Mesenchymal stem cell (in vitro differentiated cells and primary cell): ENCODE results near the gene TLCD1.

Experiments used
- DNase-seq: peaks from one replicate; pipeline ENCODE4 v3.0.0-alpha.2; 2013
- H2AFZ ChIP-seq: one replicate; pipeline ENCODE4 v1.6.1; 2013; ENCODE audit warnings: low read depth, mild to moderate bottlenecking, control low read depth, inconsistent platforms, low read length, moderate library complexity
- H2AK5ac ChIP-seq: 2 replicates; pipeline ENCODE4 v1.6.1; 2013; ENCODE audit warnings: low read length, moderate library complexity, mild to moderate bottlenecking, inconsistent platforms; ENCODE audit not compliant: severe bottlenecking
- H2BK120ac ChIP-seq: one replicate; pipeline ENCODE4 v1.6.1; 2013; ENCODE audit warnings: low read depth, mild to moderate bottlenecking, inconsistent platforms, low read length, moderate library complexity
- H2BK12ac ChIP-seq, 2 experiments: one replicate each; pipeline ENCODE4 v1.6.1; 2013; ENCODE audit warnings: inconsistent platforms in 2 of 2, low read length in 2 of 2, mild to moderate bottlenecking in 2 of 2, moderate library complexity in 2 of 2, control low read depth in 1 of 2
- H2BK15ac ChIP-seq: one replicate; pipeline ENCODE4 v1.6.1; 2013; ENCODE audit warnings: mild to moderate bottlenecking, low read depth, inconsistent platforms; ENCODE audit not compliant: poor library complexity, severe bottlenecking
- H2BK5ac ChIP-seq: 2 replicates; pipeline ENCODE4 v1.6.1; 2013; ENCODE audit warnings: low read depth, mild to moderate bottlenecking, low read length, control low read depth, inconsistent platforms; ENCODE audit not compliant: poor library complexity, severe bottlenecking
- H3K14ac ChIP-seq, 2 experiments: one replicate each; pipeline ENCODE4 v1.6.1; 2013; ENCODE audit warnings: inconsistent platforms in 2 of 2, low read length in 2 of 2, control low read depth in 1 of 2, mild to moderate bottlenecking in 1 of 2, moderate library complexity in 1 of 2
- H3K18ac ChIP-seq, 2 experiments: one replicate each; pipeline ENCODE4 v1.6.1; 2013; ENCODE audit warnings: inconsistent platforms in 2 of 2, low read length in 2 of 2, control low read depth in 1 of 2, low read depth in 1 of 2, mild to moderate bottlenecking in 1 of 2
- H3K23ac ChIP-seq, 2 experiments: one replicate each; pipeline ENCODE4 v1.6.1; 2013; ENCODE audit warnings: inconsistent platforms in 2 of 2, low read length in 2 of 2, mild to moderate bottlenecking in 2 of 2, moderate library complexity in 2 of 2, control low read depth in 1 of 2
- H3K27ac ChIP-seq: 2 replicates; pipeline ENCODE4 v1.5.1; 2013; ENCODE audit warnings: mild to moderate bottlenecking, moderate library complexity, low read length, control low read depth, inconsistent platforms; ENCODE audit not compliant: poor library complexity, severe bottlenecking
- H3K27me3 ChIP-seq, 2 experiments: 2 replicates each; pipeline versions ENCODE4 v1.6.1 to v1.7.0; 2013; ENCODE audit warnings: low read length in 2 of 2, mild to moderate bottlenecking in 2 of 2, moderate library complexity in 2 of 2, control low read depth in 1 of 2, inconsistent platforms in 1 of 2; ENCODE audit not compliant: control insufficient read depth in 1 of 2, insufficient read depth in 1 of 2
- H3K36me3 ChIP-seq, 2 experiments: 2 replicates each; pipeline versions ENCODE4 v1.6.1 to v1.7.0; 2013; ENCODE audit warnings: low read length in 2 of 2, control low read depth in 1 of 2, inconsistent platforms in 1 of 2, low read depth in 1 of 2, mild to moderate bottlenecking in 1 of 2; ENCODE audit not compliant: insufficient read depth in 2 of 2, control insufficient read depth in 1 of 2
- H3K4ac ChIP-seq, 2 experiments: one replicate each; pipeline ENCODE4 v1.6.1; 2013; ENCODE audit warnings: inconsistent platforms in 2 of 2, low read length in 2 of 2, mild to moderate bottlenecking in 2 of 2, moderate library complexity in 2 of 2, control low read depth in 1 of 2, low read depth in 1 of 2
- H3K4me1 ChIP-seq: 2 replicates; pipeline ENCODE4 v1.6.1; 2013; ENCODE audit warnings: low read depth, low read length, control low read depth; ENCODE audit not compliant: control insufficient read depth, insufficient read depth
- H3K4me2 ChIP-seq: 2 replicates; pipeline ENCODE4 v1.6.1; 2013; ENCODE audit warnings: low read length, mild to moderate bottlenecking, inconsistent platforms; ENCODE audit not compliant: poor library complexity, severe bottlenecking
- H3K4me3 ChIP-seq, 2 experiments: 2 replicates each; pipeline versions ENCODE4 v1.5.1 to v1.7.0; 2013; ENCODE audit warnings: low read length in 2 of 2, mild to moderate bottlenecking in 2 of 2, control low read depth in 1 of 2, low read depth in 1 of 2; ENCODE audit not compliant: insufficient read depth in 1 of 2
- H3K79me1 ChIP-seq: replicated peaks from 2 replicates; pipeline ENCODE4 v1.6.1; 2013; ENCODE audit warnings: mild to moderate bottlenecking, control low read depth, low read length, inconsistent platforms; ENCODE audit not compliant: poor library complexity, severe bottlenecking
- H3K9ac ChIP-seq: 2 replicates; pipeline ENCODE4 v1.7.0; 2013; ENCODE audit warnings: mild to moderate bottlenecking, low read length, moderate library complexity
- H3K9me3 ChIP-seq: 2 replicates; pipeline ENCODE4 v1.7.0; 2013; ENCODE audit warnings: mild to moderate bottlenecking, low read length; ENCODE audit not compliant: control insufficient read depth
- H4K8ac ChIP-seq: one replicate; pipeline ENCODE4 v1.6.1; 2013; ENCODE audit warnings: inconsistent platforms, mild to moderate bottlenecking, low read length, moderate library complexity
- H4K91ac ChIP-seq: one replicate; pipeline ENCODE4 v1.6.1; 2013; ENCODE audit warnings: mild to moderate bottlenecking, low read length, inconsistent platforms
- WGBS: methylation state at CpG from one replicate; pipeline ENCODE4 v1.1.7; 2013; ENCODE audit warnings: mixed read lengths; 5-methylcytosine and 5-hydroxymethylcytosine counted together

Gene TLCD1

DNA sequence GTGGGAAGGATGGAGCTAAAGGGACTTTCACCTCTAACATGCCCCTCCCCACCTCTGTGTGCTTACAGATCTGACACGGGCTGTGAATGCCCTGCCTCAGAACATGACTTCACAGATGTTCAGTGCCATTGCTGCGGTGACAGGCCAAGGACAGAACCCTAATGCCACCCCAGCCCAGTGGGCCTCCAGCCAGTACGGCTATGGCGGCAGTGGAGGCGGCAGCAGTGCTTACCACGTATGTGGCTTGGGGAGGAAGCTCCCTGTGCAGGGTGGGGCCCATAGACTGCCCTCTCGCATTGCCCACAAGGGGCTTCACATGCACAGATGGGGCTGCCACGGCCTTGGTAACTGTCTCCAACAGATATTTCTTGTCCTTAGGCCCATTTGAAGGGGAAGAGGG, 25.8 kb downstream of the TLCD1 start:
- Histone ChIP-seq H3K27me3 (no peaks in the 10 kb centered on the region), H3K4me1 (peaks cover 4% of the 10 kb centered on the region), H3K9me3 (no peaks in the 10 kb centered on the region), H3K27ac (no peak overlapping the region), H2BK120ac (no peak overlapping the region), H2AFZ (no peak overlapping the region), H2BK15ac (no peak overlapping the region), H3K14ac (no peak overlapping the region), H4K8ac (no peak overlapping the region), H3K18ac (no peak overlapping the region), H3K4ac (no peak overlapping the region), H3K23ac (no peak overlapping the region), H3K79me1 (peaks cover 11% of the 10 kb centered on the region), H3K4me2 (no peak overlapping the region), H3K4me3 (no peak overlapping the region), H2BK5ac (no peak overlapping the region), H2BK12ac (no peak overlapping the region), H4K91ac (no peak overlapping the region), H3K36me3 (peaks cover 96 to 98% of the 10 kb centered on the region in 2 experiments), H3K9ac (no peak overlapping the region), H2AK5ac (no peak overlapping the region)
- 98% methylated on average over 8 of the region's 8 CpGs for WGBS
- no peak for DNase-seq

DNA sequence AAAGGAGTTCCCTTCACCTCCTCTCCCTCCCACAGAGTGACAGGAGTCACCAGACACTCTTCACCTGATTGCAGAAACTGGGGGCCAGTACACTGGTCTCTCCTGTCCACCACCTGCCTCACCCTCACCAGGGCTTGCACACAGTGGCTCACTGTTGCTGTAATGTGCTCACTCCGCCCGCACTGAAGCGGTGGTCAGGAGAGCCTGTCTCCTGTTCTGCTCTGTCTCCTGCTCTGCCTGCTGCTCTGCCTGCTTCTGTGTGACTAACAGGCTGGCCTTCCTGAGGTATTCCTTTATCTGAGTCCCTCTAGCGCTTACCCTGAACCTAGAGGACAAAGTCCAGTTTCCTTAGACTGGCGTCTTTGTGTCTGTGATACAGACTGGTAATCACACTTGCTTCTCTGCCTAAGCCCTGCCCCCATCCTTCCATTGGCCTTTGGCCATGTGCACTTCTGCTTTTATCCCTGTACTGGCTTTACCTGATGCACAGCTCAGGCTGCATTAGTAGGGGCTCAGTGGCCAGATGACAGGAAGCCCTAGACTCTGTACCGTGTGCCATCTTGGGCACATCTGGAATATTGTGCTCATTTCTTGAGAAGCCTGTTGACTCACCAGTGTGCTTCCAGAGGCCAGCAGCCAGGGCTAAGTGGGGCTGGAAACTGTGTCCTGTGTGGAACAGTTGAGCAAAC, 27.6 kb downstream of the TLCD1 start:
- H3K27ac ChIP-seq = no peak overlapping the region
- H3K4me3 ChIP-seq = no peak overlapping the region
- 98% methylated on average over 6 of the region's 6 CpGs for WGBS
- H3K4ac ChIP-seq = no peak overlapping the region
- H2BK120ac ChIP-seq = no peak overlapping the region
- H2AK5ac ChIP-seq = no peak overlapping the region
- no peak overlapping the region for H2BK15ac ChIP-seq
- no peak overlapping the region for H2BK12ac ChIP-seq
- no peak overlapping the region for H3K18ac ChIP-seq
- no peak overlapping the region for H3K14ac ChIP-seq
- H4K91ac ChIP-seq = no peak overlapping the region
- H2BK5ac ChIP-seq = no peak overlapping the region
- no peak overlapping the region for H3K23ac ChIP-seq
- peaks cover 16% of the 10 kb centered on the region for H3K79me1 ChIP-seq
- H3K4me1 ChIP-seq = peaks cover 4% of the 10 kb centered on the region
- DNase-seq = no peak
- no peak overlapping the region for H3K4me2 ChIP-seq
- no peak overlapping the region for H2AFZ ChIP-seq
- no peaks in the 10 kb centered on the region for H3K9me3 ChIP-seq
- no peak overlapping the region for H3K9ac ChIP-seq
- H3K27me3 ChIP-seq = no peaks in the 10 kb centered on the region
- H3K36me3 ChIP-seq = peaks cover 93 to 99% of the 10 kb centered on the region in 2 experiments
- no peak overlapping the region for H4K8ac ChIP-seq

DNA sequence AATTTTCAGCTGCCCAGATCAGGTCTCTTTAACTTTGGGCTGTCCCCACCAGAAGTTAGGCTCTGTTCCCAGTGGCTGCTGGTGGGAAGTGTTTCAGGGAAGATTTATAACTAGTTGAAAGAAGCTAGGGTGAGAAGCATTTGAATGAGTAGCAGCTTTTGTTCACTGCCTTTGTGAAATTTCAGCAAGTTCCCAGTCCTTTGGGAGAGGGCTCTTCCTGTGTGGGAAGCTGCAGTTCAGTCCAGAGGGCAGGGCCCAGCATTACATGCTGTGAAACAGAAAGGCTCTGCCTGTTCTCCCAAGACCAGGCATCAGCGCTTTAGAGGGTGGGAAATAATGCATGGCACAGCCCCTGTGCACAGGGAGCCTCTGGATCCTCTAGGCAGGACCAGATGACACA, 32.2 kb downstream of the TLCD1 start:
- 100% methylated on average over 1 of the region's 1 CpG for WGBS
- peaks cover 14% of the 10 kb centered on the region for H3K79me1 ChIP-seq

DNA sequence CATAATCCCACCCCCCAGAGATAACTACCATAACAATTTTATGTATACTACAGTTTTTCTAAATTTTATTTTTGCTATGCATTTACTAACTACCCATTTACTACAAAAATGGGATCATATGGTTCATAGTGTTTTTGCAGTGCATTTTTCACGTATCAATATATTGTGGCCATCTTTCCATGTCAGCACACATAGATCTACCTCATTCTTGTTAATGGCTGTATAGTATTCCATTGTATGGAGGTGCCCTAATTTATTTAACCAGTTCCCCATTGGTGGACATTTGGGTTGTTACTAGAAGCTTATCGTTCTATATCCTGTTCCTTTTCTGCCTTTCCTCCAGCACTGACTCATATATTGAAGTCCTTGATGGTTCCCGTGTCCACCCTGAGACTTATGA, 37.0 kb downstream of the TLCD1 start:
- Histone ChIP-seq H3K27me3 (no peaks in the 10 kb centered on the region), H3K36me3 (peaks cover 80 to 93% of the 10 kb centered on the region in 2 experiments), H3K4me2 (no peak overlapping the region), H4K8ac (no peak overlapping the region), H3K4me3 (no peak overlapping the region), H2BK12ac (no peak overlapping the region), H3K14ac (no peak overlapping the region), H3K23ac (no peak overlapping the region), H3K27ac (no peak overlapping the region), H3K4me1 (no peaks in the 10 kb centered on the region), H2BK15ac (no peak overlapping the region), H3K9me3 (no peaks in the 10 kb centered on the region), H2AK5ac (no peak overlapping the region), H2AFZ (no peak overlapping the region), H3K9ac (no peak overlapping the region), H3K4ac (no peak overlapping the region), H2BK120ac (no peak overlapping the region), H4K91ac (no peak overlapping the region), H3K18ac (no peak overlapping the region), H2BK5ac (no peak overlapping the region), H3K79me1 (peaks cover 16% of the 10 kb centered on the region)
- no peak for DNase-seq
- 100% methylated on average over 2 of the region's 3 CpGs for WGBS

More for the DNA sequence above, 32.2 kb downstream of the TLCD1 start:
- Histone ChIP-seq H2BK15ac (no peak overlapping the region), H3K9ac (no peak overlapping the region), H2AK5ac (no peak overlapping the region), H2BK120ac (no peak overlapping the region), H3K27ac (no peak overlapping the region), H3K4ac (no peak overlapping the region), H3K18ac (no peak overlapping the region), H3K4me3 (no peak overlapping the region), H4K8ac (no peak overlapping the region), H2BK12ac (no peak overlapping the region), H3K36me3 (peaks cover 85 to 92% of the 10 kb centered on the region in 2 experiments), H4K91ac (no peak overlapping the region), H3K4me2 (no peak overlapping the region), H3K14ac (no peak overlapping the region), H3K27me3 (no peaks in the 10 kb centered on the region), H3K23ac (no peak overlapping the region), H3K9me3 (no peaks in the 10 kb centered on the region), H3K4me1 (no peaks in the 10 kb centered on the region), H2BK5ac (no peak overlapping the region), H2AFZ (no peak overlapping the region)
- DNase-seq = no peak
